ENCODE measurements around the gene ADPRM.

DNA sequence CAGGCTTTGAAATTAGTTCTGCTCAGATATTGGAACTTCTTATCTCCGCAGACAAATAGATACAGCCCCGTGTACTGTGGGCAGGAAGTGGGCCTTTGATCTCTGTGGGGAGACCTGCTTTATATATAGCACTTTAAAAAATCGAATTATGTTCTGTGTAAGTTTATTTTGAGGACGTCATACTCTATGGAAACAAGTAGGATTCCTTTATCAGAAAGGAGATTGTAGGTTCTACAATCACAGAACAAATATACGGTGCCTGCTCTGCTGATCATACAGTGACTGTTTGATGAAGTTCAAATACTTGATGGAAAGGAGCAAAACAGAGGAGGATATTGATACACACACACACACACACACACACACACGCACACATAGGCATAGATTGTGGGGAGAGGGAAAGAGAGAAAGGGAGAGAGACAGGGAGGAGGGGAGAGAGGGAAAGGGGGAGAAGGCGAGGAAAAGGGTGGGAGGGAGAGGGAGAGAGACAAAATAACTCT, 47.2 kb downstream of the ADPRM start:
- TF ChIP-seq, protein P1, sequence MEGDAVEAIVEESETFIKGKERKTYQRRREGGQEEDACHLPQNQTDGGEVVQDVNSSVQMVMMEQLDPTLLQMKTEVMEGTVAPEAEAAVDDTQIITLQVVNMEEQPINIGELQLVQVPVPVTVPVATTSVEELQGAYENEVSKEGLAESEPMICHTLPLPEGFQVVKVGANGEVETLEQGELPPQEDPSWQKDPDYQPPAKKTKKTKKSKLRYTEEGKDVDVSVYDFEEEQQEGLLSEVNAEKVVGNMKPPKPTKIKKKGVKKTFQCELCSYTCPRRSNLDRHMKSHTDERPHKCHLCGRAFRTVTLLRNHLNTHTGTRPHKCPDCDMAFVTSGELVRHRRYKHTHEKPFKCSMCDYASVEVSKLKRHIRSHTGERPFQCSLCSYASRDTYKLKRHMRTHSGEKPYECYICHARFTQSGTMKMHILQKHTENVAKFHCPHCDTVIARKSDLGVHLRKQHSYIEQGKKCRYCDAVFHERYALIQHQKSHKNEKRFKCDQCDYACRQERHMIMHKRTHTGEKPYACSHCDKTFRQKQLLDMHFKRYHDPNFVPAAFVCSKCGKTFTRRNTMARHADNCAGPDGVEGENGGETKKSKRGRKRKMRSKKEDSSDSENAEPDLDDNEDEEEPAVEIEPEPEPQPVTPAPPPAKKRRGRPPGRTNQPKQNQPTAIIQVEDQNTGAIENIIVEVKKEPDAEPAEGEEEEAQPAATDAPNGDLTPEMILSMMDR (conservative IDR thresholded peaks at IDR 0.05; ENCODE audit: low read depth, low read length) = no peak
- no peak for TF ChIP-seq EZH2 (IDR thresholded peaks at IDR 0.05; ENCODE audit: low read length, unreplicated experiment)
- no peak for TF ChIP-seq EZH2phosphoT487 (IDR thresholded peaks at IDR 0.05; ENCODE audit: borderline replicate concordance, low read length)

Data from PC-3 (cell line).